DND-41 (cell line): ENCODE data around the gene TTC17.

Source experiments
- CTCF ChIP-seq: IDR thresholded peaks from 2 replicates; pipeline ENCODE4 v1.5.1; 2012; ENCODE audit warnings: borderline replicate concordance, low read length, moderate library complexity, mild to moderate bottlenecking; ENCODE audit not compliant: poor library complexity, severe bottlenecking; ENCODE audit errors: extremely low read depth
- EZH2 ChIP-seq: IDR thresholded peaks from 3 replicates; pipeline ENCODE4 v1.6.1; 2012; ENCODE audit warnings: borderline replicate concordance, low read depth, mild to moderate bottlenecking, moderate library complexity, low read length, inconsistent platforms; ENCODE audit not compliant: severe bottlenecking

- TF ChIP-seq CTCF (no peak), EZH2 (no peak)
Measured at GRCh38 chr11:43403357-43404231, 44.9 kb downstream of the TTC17 start.
